Measurements from ENCODE around the gene PRKN. TPM values are rescaled to one million over a fixed set of nuclear protein-coding genes. Genes with fewer than 3 reads are reported as not detected.
A peak's percentile ranks its signal among the peaks of the same experiment; 100 is the strongest.

Gene PRKN
- total RNA-seq, 2 donors from 2014 or later: 3.3 to 4.8 TPM

DNA sequence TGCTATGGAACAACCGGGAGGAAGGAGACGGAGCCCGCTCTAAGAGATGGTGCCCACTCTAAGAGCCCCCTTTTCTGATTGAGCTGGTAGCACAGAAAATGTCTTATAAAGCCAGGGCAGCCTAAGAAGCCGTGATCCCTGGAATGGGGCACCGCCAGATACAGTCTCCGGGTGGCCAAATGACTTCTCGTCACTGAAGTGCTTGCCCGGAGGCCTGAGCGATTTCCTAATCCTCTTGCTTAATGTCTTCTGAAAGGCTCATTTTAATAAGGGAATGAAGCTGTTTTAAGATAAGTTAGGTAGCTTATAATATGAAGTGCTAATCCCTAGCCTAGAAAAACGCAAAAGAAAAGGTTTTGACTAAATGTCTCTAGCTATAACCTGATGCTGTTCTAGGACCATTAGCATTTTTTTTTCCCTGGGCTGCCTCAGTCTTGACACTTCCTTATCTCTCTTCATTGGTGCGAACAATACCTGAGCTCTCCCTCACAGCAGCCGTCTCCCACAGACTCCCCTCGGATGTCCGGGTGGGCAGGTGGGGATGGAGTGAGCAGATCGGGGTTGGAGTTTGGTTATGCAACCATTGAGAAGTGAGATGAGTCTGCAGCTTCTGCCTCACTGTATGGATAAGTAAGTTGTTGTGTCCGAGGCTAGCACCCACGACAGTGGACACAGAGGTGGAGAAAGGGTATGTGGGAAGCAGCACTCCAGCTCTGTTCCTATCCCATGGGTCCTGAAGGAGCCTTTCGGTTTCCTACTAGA, 894.3 kb downstream of the PRKN start:
- Histone ChIP-seq H3K36me3 (ENCODE audit: control insufficient read depth, insufficient read depth, low read length) (no peaks in the 10 kb centered on the region), H3K27ac (ENCODE audit: low read depth, low read length) (no peak overlapping the region), H3K9ac (ENCODE audit: extremely low read depth, low read length, poor library complexity, severe bottlenecking) (no peak overlapping the region), H3K9me3 (ENCODE audit: control insufficient read depth, low read length) (no peaks in the 10 kb centered on the region), H3K4me1 (ENCODE audit: control insufficient read depth, insufficient read depth, low read length) (no peaks in the 10 kb centered on the region), H3K27me3 (ENCODE audit: control insufficient read depth, insufficient read depth, low read length, poor library complexity, severe bottlenecking) (no peaks in the 10 kb centered on the region), H3K4me3 (ENCODE audit: low read length) (no peak overlapping the region)
- Mint-ChIP-seq H3K27me3 (ENCODE audit: insufficient read depth) (no peaks in the 10 kb centered on the region), H3K4me1 (peaks cover 41% of the 10 kb centered on the region), H3K27ac (no peak overlapping the region), H3K36me3 (ENCODE audit: low read depth) (no peaks in the 10 kb centered on the region), H3K4me3 (no peak overlapping the region), H3K9me3 (no peaks in the 10 kb centered on the region)
- DNase-seq: peak; percentile 42
- no peak for TF ChIP-seq CTCF (conservative IDR thresholded peaks at IDR 0.05)
- 80 to 81% methylated on average over 10 to 18 of the region's 18 CpGs for WGBS, 2 experiments (ENCODE audit: insufficient coverage in 1 of 2, insufficient read length in 1 of 2)

GRCh38 chr6:161832622-161833021, 894.9 kb downstream of the PRKN start:
- Histone ChIP-seq H3K36me3 (ENCODE audit: control insufficient read depth, insufficient read depth, low read length) (no peaks in the 10 kb centered on the region), H3K9me3 (ENCODE audit: control insufficient read depth, low read length) (no peaks in the 10 kb centered on the region), H3K4me1 (ENCODE audit: control insufficient read depth, insufficient read depth, low read length) (no peaks in the 10 kb centered on the region), H3K4me3 (ENCODE audit: low read length) (no peak overlapping the region), H3K27ac (ENCODE audit: low read depth, low read length) (no peak overlapping the region), H3K9ac (ENCODE audit: extremely low read depth, low read length, poor library complexity, severe bottlenecking) (no peak overlapping the region), H3K27me3 (ENCODE audit: control insufficient read depth, insufficient read depth, low read length, poor library complexity, severe bottlenecking) (no peaks in the 10 kb centered on the region)
- no peak overlapping the region for H3K4me3 Mint-ChIP-seq
- H3K36me3 Mint-ChIP-seq (ENCODE audit: low read depth): no peaks in the 10 kb centered on the region
- H3K27ac Mint-ChIP-seq: no peak overlapping the region
- 88 to 89% methylated on average over 4 to 12 of the region's 12 CpGs for WGBS, 2 experiments (ENCODE audit: insufficient coverage in 1 of 2, insufficient read length in 1 of 2)
- no peaks in the 10 kb centered on the region for H3K27me3 Mint-ChIP-seq (ENCODE audit: insufficient read depth)
- TF ChIP-seq CTCF (conservative IDR thresholded peaks at IDR 0.05): peak; percentile 27
- no peaks in the 10 kb centered on the region for H3K9me3 Mint-ChIP-seq
- DNase-seq: peak; percentile 50
- H3K4me1 Mint-ChIP-seq: peaks cover 40% of the 10 kb centered on the region

- Histone ChIP-seq H3K36me3 (ENCODE audit: control insufficient read depth, insufficient read depth, low read length) (no peaks in the 10 kb centered on the region), H3K27me3 (ENCODE audit: control insufficient read depth, insufficient read depth, low read length, poor library complexity, severe bottlenecking) (no peaks in the 10 kb centered on the region), H3K4me1 (ENCODE audit: control insufficient read depth, insufficient read depth, low read length) (no peaks in the 10 kb centered on the region), H3K9ac (ENCODE audit: extremely low read depth, low read length, poor library complexity, severe bottlenecking) (no peak overlapping the region), H3K27ac (ENCODE audit: low read depth, low read length) (no peak overlapping the region), H3K4me3 (ENCODE audit: low read length) (no peak overlapping the region), H3K9me3 (ENCODE audit: control insufficient read depth, low read length) (no peaks in the 10 kb centered on the region)
- peaks cover 31% of the 10 kb centered on the region for H3K4me1 Mint-ChIP-seq
- DNase-seq: peak; percentile 23
- no peaks in the 10 kb centered on the region for H3K9me3 Mint-ChIP-seq
- H3K4me3 Mint-ChIP-seq: no peak overlapping the region
- H3K36me3 Mint-ChIP-seq (ENCODE audit: low read depth): no peaks in the 10 kb centered on the region
- 81 to 87% methylated on average over 6 of the region's 6 CpGs for WGBS, 2 experiments (ENCODE audit: insufficient coverage in 1 of 2, insufficient read length in 1 of 2)
- H3K27ac Mint-ChIP-seq: no peak overlapping the region
- no peak for TF ChIP-seq CTCF (conservative IDR thresholded peaks at IDR 0.05)
- H3K27me3 Mint-ChIP-seq (ENCODE audit: insufficient read depth): no peaks in the 10 kb centered on the region
Observed at GRCh38 chr6:161830866-161831616, 896.5 kb downstream of the PRKN start.

Data from endodermal cell (in vitro differentiated cells).